Measurements from ENCODE around the gene NUP93.

The NUP93 gene

DNA sequence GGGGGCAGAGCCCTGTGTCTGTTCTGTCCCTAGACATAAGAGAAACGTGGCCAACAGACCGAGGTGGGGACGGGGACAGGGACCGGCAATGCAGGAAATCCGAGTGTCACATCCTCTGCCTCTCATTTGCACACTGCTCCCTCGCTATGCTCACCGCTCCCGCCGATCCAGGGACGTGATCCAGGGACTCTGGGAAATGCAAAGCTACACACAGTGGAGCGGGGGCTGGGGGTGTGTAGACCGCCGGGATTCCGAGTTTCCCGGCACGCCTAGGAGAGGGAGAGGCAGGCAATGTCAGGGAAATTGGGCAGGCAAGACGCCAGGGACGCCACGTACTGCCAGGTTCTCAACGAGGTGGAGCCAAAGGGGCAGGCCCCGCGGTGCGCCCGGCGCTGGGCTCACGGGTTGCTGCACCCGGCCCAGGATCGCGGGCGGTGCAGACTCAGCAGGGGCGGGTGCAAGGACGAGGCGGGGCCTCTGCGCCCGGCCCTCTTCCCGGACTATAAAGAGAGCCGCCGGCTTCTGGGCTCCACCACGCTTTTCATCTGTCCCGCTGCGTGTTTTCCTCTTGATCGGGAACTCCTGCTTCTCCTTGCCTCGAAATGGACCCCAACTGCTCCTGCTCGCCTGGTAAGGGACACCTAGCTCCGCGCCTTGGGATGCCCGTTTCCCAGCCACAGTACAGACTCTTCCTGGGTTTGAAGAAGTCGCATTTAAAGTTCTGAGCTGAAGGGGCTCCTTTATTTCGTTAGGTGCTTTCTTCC, 47.8 kb upstream of the NUP93 start, which contains the start of gene MT1X (continued):
- TF ChIP-seq, protein P1, sequence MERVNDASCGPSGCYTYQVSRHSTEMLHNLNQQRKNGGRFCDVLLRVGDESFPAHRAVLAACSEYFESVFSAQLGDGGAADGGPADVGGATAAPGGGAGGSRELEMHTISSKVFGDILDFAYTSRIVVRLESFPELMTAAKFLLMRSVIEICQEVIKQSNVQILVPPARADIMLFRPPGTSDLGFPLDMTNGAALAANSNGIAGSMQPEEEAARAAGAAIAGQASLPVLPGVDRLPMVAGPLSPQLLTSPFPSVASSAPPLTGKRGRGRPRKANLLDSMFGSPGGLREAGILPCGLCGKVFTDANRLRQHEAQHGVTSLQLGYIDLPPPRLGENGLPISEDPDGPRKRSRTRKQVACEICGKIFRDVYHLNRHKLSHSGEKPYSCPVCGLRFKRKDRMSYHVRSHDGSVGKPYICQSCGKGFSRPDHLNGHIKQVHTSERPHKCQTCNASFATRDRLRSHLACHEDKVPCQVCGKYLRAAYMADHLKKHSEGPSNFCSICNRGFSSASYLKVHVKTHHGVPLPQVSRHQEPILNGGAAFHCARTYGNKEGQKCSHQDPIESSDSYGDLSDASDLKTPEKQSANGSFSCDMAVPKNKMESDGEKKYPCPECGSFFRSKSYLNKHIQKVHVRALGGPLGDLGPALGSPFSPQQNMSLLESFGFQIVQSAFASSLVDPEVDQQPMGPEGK (tag by site-specific recombination; IDR thresholded peaks at IDR 0.05): peak; percentile 86
- TF ChIP-seq ZNF335 (tag by site-specific recombination; conservative IDR thresholded peaks at IDR 0.05) (peak; percentile 78), KLF1 (tag by site-specific recombination; IDR thresholded peaks at IDR 0.05) (peak; percentile 49; the same call in 1 of the 2 replicates), ZFP69B (tag by site-specific recombination; IDR thresholded peaks at IDR 0.05) (no peak), ZNF837 (tag by site-specific recombination; IDR thresholded peaks at IDR 0.05) (no peak)

DNA sequence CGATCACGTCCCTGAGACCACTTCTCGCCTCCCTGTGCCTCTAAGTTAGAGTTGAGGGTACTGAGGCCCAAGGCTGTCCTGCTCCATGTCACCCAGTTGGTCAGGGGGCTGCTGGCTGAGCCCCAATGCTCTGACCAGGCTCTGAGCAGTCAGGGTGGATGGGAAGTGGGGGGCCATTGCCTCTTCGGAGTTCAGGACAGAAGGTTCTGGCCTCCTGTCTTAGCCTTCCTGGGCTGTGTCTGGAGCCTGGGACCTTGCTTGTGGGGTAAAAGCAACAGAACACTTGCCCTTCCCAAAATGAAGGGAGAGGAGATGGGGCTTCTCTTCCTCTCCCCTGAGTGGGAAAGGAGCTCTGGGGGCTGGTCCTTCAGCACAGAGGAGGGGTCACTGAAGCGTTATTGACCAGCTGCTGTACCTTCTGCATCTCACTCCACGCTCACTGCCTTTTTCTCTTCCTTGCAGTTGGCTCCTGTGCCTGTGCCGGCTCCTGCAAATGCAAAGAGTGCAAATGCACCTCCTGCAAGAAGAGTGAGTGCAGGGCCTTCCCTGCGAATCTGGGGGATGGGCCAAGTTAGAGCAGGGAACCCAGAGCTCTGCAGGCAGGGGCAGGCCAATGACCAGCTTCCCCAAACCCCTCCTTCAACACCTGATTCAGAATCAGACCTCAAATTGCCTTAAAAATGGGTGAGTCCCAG, 47.1 kb upstream of the NUP93 start:
- peaks cover 3% of the 10 kb centered on the region for H3K4me1 ChIP-seq (ENCODE audit: control insufficient read depth, insufficient read depth, low read length)
- H3K9me3 ChIP-seq (ENCODE audit: control insufficient read depth, insufficient read depth, low read depth, low read length): no peaks in the 10 kb centered on the region
- CTCF ChIA-PET: interaction anchor here (0.6 to 2.7 kb wide), 4 partner anchors 15 to 72 kb away, joined by 3 to 12 read pairs (median 3); no protein-coding TSS in a partner anchor
- H3K4me3 ChIP-seq (ENCODE audit: low read depth, low read length): no peak overlapping the region
- TF ChIP-seq, protein P2, sequence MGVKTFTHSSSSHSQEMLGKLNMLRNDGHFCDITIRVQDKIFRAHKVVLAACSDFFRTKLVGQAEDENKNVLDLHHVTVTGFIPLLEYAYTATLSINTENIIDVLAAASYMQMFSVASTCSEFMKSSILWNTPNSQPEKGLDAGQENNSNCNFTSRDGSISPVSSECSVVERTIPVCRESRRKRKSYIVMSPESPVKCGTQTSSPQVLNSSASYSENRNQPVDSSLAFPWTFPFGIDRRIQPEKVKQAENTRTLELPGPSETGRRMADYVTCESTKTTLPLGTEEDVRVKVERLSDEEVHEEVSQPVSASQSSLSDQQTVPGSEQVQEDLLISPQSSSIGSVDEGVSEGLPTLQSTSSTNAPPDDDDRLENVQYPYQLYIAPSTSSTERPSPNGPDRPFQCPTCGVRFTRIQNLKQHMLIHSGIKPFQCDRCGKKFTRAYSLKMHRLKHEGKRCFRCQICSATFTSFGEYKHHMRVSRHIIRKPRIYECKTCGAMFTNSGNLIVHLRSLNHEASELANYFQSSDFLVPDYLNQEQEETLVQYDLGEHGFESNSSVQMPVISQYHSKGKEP (tag by site-specific recombination; IDR thresholded peaks at IDR 0.05): peak; percentile 53; the same call in 1 of the 2 replicates
- no peak for TF ChIP-seq ZNF404 (tag by site-specific recombination; IDR thresholded peaks at IDR 0.05)
- H3K27ac ChIP-seq (ENCODE audit: extremely low read depth, low read depth, low read length): no peak overlapping the region
- H3K36me3 ChIP-seq (ENCODE audit: control insufficient read depth in 2 of 2, insufficient read depth in 1 of 2, low read length in 2 of 2): no peaks in the 10 kb centered on the region
- POLR2A ChIA-PET: interaction anchor here (0.8 to 1.9 kb wide), 3 partner anchors 10 to 75 kb away, joined by 3 to 13 read pairs (median 7); partner anchors contain the start of genes MT1F and MT2A

DNA sequence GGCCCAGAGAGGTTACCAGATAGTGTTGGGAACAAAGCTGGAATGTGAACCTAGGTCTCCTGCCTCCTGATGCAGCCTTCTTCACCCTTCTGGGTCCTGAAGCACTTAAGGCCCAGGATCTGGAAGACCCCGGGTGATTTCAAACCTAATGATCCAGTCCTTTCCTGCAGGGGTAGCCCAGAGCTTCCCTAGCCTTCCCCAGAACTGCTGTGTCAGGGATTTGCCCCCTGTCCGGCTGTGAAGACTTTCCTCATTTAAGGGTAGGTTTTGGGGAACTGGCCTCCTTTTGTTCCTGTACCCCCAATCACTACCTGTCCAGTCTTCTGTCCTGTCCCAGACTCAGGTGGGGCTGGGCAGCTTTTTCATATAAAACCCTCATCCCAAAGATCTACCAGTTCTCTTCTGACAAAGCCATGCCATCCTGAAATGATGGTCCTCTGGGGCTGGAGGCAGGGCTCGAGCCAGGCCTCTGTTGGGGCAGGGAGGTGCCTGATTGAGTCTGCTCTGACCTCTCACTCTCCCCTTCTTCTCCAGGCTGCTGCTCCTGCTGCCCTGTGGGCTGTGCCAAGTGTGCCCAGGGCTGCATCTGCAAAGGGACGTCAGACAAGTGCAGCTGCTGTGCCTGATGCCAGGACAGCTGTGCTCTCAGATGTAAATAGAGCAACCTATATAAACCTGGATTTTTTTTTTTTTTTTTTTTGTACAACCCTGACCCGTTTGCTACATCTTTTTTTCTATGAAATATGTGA, 46.3 kb upstream of the NUP93 start:
- Histone ChIP-seq H3K36me3 (ENCODE audit: control insufficient read depth in 2 of 2, insufficient read depth in 1 of 2, low read length in 2 of 2) (no peaks in the 10 kb centered on the region), H3K27ac (ENCODE audit: extremely low read depth, low read depth, low read length) (no peak overlapping the region), H3K4me3 (ENCODE audit: low read depth, low read length) (no peak overlapping the region), H3K4me1 (ENCODE audit: control insufficient read depth, insufficient read depth, low read length) (peaks cover 3% of the 10 kb centered on the region), H3K9me3 (ENCODE audit: control insufficient read depth, insufficient read depth, low read depth, low read length) (no peaks in the 10 kb centered on the region)
- CTCF ChIA-PET: interaction anchor here (0.6 to 2.7 kb wide), 3 partner anchors 10 to 23 kb away, joined by 3 to 12 read pairs (median 6); no protein-coding TSS in a partner anchor
- POLR2A ChIA-PET: interaction anchor here (0.8 to 1.9 kb wide), 3 partner anchors 10 to 75 kb away, joined by 3 to 13 read pairs (median 7); partner anchors contain the start of genes MT1F and MT2A
- no peak for TF ChIP-seq ZNF473 (tag by site-specific recombination; IDR thresholded peaks at IDR 0.05)
- no peak for TF ChIP-seq ZNF274 (IDR thresholded peaks at IDR 0.05; ENCODE audit: low read length)
- no peak for TF ChIP-seq ZNF274 (tag by site-specific recombination; IDR thresholded peaks at IDR 0.05; ENCODE audit: borderline replicate concordance)
- no peak for TF ChIP-seq OSR2 (tag by site-specific recombination; IDR thresholded peaks at IDR 0.05)
- TF ChIP-seq ZNF776 (tag by site-specific recombination; IDR thresholded peaks at IDR 0.05; ENCODE audit: borderline replicate concordance): no peak
- TF ChIP-seq ZNF747 (tag by site-specific recombination; IDR thresholded peaks at IDR 0.05): no peak
- TF ChIP-seq, protein P3, sequence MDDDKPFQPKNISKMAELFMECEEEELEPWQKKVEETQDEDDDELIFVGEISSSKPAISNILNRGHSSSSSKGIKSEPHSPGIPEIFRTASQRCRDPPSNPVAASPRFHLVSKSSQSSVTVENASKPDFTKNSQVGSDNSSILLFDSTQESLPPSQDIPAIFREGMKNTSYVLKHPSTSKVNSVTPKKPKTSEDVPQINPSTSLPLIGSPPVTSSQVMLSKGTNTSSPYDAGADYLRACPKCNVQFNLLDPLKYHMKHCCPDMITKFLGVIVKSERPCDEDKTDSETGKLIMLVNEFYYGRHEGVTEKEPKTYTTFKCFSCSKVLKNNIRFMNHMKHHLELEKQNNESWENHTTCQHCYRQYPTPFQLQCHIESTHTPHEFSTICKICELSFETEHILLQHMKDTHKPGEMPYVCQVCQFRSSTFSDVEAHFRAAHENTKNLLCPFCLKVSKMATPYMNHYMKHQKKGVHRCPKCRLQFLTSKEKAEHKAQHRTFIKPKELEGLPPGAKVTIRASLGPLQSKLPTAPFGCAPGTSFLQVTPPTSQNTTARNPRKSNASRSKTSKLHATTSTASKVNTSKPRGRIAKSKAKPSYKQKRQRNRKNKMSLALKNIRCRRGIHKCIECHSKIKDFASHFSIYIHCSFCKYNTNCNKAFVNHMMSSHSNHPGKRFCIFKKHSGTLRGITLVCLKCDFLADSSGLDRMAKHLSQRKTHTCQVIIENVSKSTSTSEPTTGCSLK (tag by site-specific recombination; IDR thresholded peaks at IDR 0.05): no peak
- TF ChIP-seq ZNF202 (tag by site-specific recombination; IDR thresholded peaks at IDR 0.05; ENCODE audit: borderline replicate concordance): no peak
- no peak for TF ChIP-seq GLI4 (tag by site-specific recombination; IDR thresholded peaks at IDR 0.05)
- no peak for TF ChIP-seq KLF10 (tag by site-specific recombination; IDR thresholded peaks at IDR 0.05)
- TF ChIP-seq, protein P4, sequence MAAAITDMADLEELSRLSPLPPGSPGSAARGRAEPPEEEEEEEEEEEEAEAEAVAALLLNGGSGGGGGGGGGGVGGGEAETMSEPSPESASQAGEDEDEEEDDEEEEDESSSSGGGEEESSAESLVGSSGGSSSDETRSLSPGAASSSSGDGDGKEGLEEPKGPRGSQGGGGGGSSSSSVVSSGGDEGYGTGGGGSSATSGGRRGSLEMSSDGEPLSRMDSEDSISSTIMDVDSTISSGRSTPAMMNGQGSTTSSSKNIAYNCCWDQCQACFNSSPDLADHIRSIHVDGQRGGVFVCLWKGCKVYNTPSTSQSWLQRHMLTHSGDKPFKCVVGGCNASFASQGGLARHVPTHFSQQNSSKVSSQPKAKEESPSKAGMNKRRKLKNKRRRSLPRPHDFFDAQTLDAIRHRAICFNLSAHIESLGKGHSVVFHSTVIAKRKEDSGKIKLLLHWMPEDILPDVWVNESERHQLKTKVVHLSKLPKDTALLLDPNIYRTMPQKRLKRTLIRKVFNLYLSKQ (tag by site-specific recombination; IDR thresholded peaks at IDR 0.05; ENCODE audit: borderline replicate concordance): no peak
- TF ChIP-seq, protein P5, sequence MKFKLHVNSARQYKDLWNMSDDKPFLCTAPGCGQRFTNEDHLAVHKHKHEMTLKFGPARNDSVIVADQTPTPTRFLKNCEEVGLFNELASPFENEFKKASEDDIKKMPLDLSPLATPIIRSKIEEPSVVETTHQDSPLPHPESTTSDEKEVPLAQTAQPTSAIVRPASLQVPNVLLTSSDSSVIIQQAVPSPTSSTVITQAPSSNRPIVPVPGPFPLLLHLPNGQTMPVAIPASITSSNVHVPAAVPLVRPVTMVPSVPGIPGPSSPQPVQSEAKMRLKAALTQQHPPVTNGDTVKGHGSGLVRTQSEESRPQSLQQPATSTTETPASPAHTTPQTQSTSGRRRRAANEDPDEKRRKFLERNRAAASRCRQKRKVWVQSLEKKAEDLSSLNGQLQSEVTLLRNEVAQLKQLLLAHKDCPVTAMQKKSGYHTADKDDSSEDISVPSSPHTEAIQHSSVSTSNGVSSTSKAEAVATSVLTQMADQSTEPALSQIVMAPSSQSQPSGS (tag by site-specific recombination; IDR thresholded peaks at IDR 0.05; ENCODE audit: low read depth): no peak
- TF ChIP-seq ZNF654 (tag by site-specific recombination; IDR thresholded peaks at IDR 0.05; ENCODE audit: low read depth): no peak
- TF ChIP-seq ZNF658 (tag by site-specific recombination; IDR thresholded peaks at IDR 0.05): no peak

Data from HEK293 (cell line).